ENCODE data around the gene VSX2. TPM values are rescaled to one million over a fixed set of nuclear protein-coding genes. Genes with fewer than 3 reads are reported as not detected.
A peak's percentile ranks its signal among the peaks of the same experiment; 100 is the strongest.
"Not testable (repeated sequence)": the region's sequence is repeated elsewhere in the genome, so short reads cannot be mapped to it uniquely, and the experiment has no call there.

The VSX2 gene
- polyA plus RNA-seq, 4 donors = not detected

GRCh38 chr14:74270382-74271177 lies 31.3 kb downstream of the VSX2 start:
- FAIRE-seq; H3K9me3 ChIP-seq (ENCODE audit: control insufficient read depth in 2 of 2, insufficient read depth in 1 of 2, low read depth in 1 of 2, low read length in 1 of 2): not testable (repeated sequence)
- WGBS, 3 donors = 44 to 67% (median 46%) methylated on average over 14 of the region's 14 CpGs

GRCh38 chr14:74271365-74271764 lies 32.1 kb downstream of the VSX2 start:
- FAIRE-seq = no peak
- 45 to 93% (median 90%) methylated on average over 1 of the region's 1 CpG for WGBS, 3 donors
- Histone ChIP-seq H3K27ac (ENCODE audit: low read depth in 1 of 3, low read length in 2 of 3) (no peak overlapping the region), H3K4me3 (ENCODE audit: low read depth in 1 of 3, low read length in 3 of 3) (no peak overlapping the region), H3K4me1 (ENCODE audit: control insufficient read depth in 3 of 3, insufficient read depth in 2 of 3, low read depth in 1 of 3, low read length in 2 of 3) (no peaks in the 10 kb centered on the region), H3K36me3 (ENCODE audit: control insufficient read depth in 3 of 3, insufficient read depth in 2 of 3, low read depth in 1 of 3, low read length in 3 of 3) (no peaks in the 10 kb centered on the region), H3K9me3 (ENCODE audit: control insufficient read depth in 2 of 2, insufficient read depth in 1 of 2, low read depth in 1 of 2, low read length in 1 of 2) (no peaks in the 10 kb centered on the region), H3K27me3 (ENCODE audit: control insufficient read depth in 3 of 3, insufficient read depth in 3 of 3, low read length in 3 of 3) (peaks cover 0 to 2% (median 0%) of the 10 kb centered on the region in 3 donors)
- no peak for DNase-seq

More at GRCh38 chr14:74270382-74271177, 31.3 kb downstream of the VSX2 start:
- H3K4me3 ChIP-seq (ENCODE audit: low read depth in 1 of 3, low read length in 3 of 3); H3K27me3 ChIP-seq (ENCODE audit: control insufficient read depth in 3 of 3, insufficient read depth in 3 of 3, low read length in 3 of 3); H3K27ac ChIP-seq (ENCODE audit: low read depth in 1 of 3, low read length in 2 of 3); H3K4me1 ChIP-seq (ENCODE audit: control insufficient read depth in 3 of 3, insufficient read depth in 2 of 3, low read depth in 1 of 3, low read length in 2 of 3); H3K36me3 ChIP-seq (ENCODE audit: control insufficient read depth in 3 of 3, insufficient read depth in 2 of 3, low read depth in 1 of 3, low read length in 3 of 3): not testable (repeated sequence)
- DNase-seq = peak in 1 of 2 donors; percentile 34

DNA sequence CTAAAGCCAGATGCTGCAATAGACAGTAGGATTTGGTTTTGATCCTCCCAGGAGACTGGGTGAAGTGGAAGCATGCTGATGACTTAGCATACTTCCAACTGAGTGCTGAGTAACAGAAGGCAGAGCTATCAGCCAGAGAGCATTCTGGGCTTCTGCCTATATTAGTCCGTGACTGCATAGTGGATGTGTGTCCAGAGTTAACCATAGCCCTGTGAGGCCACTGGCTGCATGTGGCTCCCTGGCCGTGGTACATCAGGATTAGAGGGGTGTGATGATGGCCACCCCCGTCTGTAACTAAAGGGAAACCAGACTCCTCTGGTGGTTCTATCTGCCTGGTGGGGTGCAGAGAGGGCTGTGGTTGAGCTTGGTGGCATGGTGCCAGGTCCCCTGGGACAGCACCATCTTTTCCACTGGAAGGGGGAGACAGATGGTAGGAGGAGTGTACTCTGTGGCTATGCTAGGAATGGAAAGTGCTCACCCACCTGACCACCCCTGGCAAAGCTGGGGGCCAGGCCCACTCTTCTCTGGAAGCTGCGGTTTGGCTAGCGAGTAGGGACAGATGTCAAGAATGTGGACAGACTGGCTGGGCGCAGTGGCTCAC lies 36.1 kb downstream of the VSX2 start:
- Histone ChIP-seq H3K9me3 (ENCODE audit: control insufficient read depth in 2 of 2, insufficient read depth in 1 of 2, low read depth in 1 of 2, low read length in 1 of 2) (peaks cover 0 to 23% of the 10 kb centered on the region in 2 donors), H3K4me3 (ENCODE audit: low read depth in 1 of 3, low read length in 3 of 3) (no peak overlapping the region), H3K27ac (ENCODE audit: low read depth in 1 of 3, low read length in 2 of 3) (no peak overlapping the region), H3K36me3 (ENCODE audit: control insufficient read depth in 3 of 3, insufficient read depth in 2 of 3, low read depth in 1 of 3, low read length in 3 of 3) (no peaks in the 10 kb centered on the region), H3K27me3 (ENCODE audit: control insufficient read depth in 3 of 3, insufficient read depth in 3 of 3, low read length in 3 of 3) (no peaks in the 10 kb centered on the region), H3K4me1 (ENCODE audit: control insufficient read depth in 3 of 3, insufficient read depth in 2 of 3, low read depth in 1 of 3, low read length in 2 of 3) (no peaks in the 10 kb centered on the region)
- 61 to 81% (median 63%) methylated on average over 6 of the region's 6 CpGs for WGBS, 3 donors
- FAIRE-seq = no peak
- no peak for DNase-seq

- peaks cover 0 to 18% (median 0%) of the 10 kb centered on the region in 3 donors for H3K36me3 ChIP-seq (ENCODE audit: control insufficient read depth in 3 of 3, insufficient read depth in 2 of 3, low read depth in 1 of 3, low read length in 3 of 3)
- DNase-seq = no peak
- no peak for FAIRE-seq
- WGBS, 3 donors = 78 to 89% (median 82%) methylated on average over 2 of the region's 2 CpGs
- H3K4me3 ChIP-seq (ENCODE audit: low read depth in 1 of 3, low read length in 3 of 3) = no peak overlapping the region
- H3K27me3 ChIP-seq (ENCODE audit: control insufficient read depth in 3 of 3, insufficient read depth in 3 of 3, low read length in 3 of 3) = no peaks in the 10 kb centered on the region
- H3K27ac ChIP-seq (ENCODE audit: low read depth in 1 of 3, low read length in 2 of 3) = no peak overlapping the region
- H3K9me3 ChIP-seq (ENCODE audit: control insufficient read depth in 2 of 2, insufficient read depth in 1 of 2, low read depth in 1 of 2, low read length in 1 of 2) = peaks cover 0 to 30% of the 10 kb centered on the region in 2 donors
- H3K4me1 ChIP-seq (ENCODE audit: control insufficient read depth in 3 of 3, insufficient read depth in 2 of 3, low read depth in 1 of 3, low read length in 2 of 3) = no peaks in the 10 kb centered on the region
Measured at GRCh38 chr14:74278080-74278479, 38.8 kb downstream of the VSX2 start.

DNA sequence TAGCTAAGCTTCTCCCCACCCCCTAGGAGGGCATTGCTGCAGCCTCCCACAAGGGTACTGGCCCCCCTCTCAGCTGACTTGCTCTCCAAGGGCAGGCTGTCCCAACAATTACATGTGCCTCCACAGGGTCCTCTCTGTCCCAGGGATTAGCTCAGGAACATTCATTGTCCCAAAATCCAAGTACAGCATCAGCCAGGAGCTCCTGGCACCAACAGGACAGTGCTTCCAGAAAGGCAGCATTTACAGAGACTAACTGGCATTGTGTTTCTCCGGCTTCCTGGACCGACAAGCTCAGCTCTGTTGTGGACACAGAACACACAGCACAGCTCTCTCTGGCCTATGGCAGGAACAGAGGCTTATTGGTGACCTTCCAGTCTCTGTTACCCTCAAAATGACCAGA lies 41.8 kb downstream of the VSX2 start:
- H3K36me3 ChIP-seq (ENCODE audit: control insufficient read depth in 3 of 3, insufficient read depth in 2 of 3, low read depth in 1 of 3, low read length in 3 of 3) = peaks cover 3 to 32% (median 12%) of the 10 kb centered on the region in 3 donors
- no peak overlapping the region for H3K27ac ChIP-seq (ENCODE audit: low read depth in 1 of 3, low read length in 2 of 3)
- 89 to 96% (median 93%) methylated on average over 2 of the region's 2 CpGs for WGBS, 3 donors
- no peak overlapping the region for H3K4me3 ChIP-seq (ENCODE audit: low read depth in 1 of 3, low read length in 3 of 3)
- peaks cover 0 to 30% of the 10 kb centered on the region in 2 donors for H3K9me3 ChIP-seq (ENCODE audit: control insufficient read depth in 2 of 2, insufficient read depth in 1 of 2, low read depth in 1 of 2, low read length in 1 of 2)
- DNase-seq (no peak), FAIRE-seq (no peak)
- no peaks in the 10 kb centered on the region for H3K27me3 ChIP-seq (ENCODE audit: control insufficient read depth in 3 of 3, insufficient read depth in 3 of 3, low read length in 3 of 3)
- no peaks in the 10 kb centered on the region for H3K4me1 ChIP-seq (ENCODE audit: control insufficient read depth in 3 of 3, insufficient read depth in 2 of 3, low read depth in 1 of 3, low read length in 2 of 3)

DNA sequence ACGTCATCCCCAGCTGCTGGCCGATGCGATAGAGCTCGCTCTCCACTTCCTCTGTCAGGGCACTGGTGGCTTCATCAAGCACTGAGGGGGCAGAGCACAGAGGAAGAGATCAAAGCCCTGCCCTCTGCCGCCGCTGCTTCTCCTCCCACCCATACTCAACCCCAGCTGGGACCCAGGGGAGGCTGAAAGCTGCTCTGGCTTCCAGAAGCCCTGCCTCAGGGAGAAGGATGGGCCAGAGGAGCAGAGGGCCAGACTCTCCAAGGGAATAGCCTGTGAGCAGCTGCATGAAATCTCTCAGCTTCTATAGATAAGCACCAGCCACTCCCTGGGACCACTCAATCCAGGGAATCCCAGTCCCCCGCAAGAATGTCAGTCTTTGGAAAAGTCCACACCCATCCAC lies 47.5 kb downstream of the VSX2 start:
- no peak for FAIRE-seq
- Histone ChIP-seq H3K27ac (ENCODE audit: low read depth in 1 of 3, low read length in 2 of 3) (no peak overlapping the region), H3K9me3 (ENCODE audit: control insufficient read depth in 2 of 2, insufficient read depth in 1 of 2, low read depth in 1 of 2, low read length in 1 of 2) (no peaks in the 10 kb centered on the region), H3K4me1 (ENCODE audit: control insufficient read depth in 3 of 3, insufficient read depth in 2 of 3, low read depth in 1 of 3, low read length in 2 of 3) (no peaks in the 10 kb centered on the region), H3K4me3 (ENCODE audit: low read depth in 1 of 3, low read length in 3 of 3) (no peak overlapping the region), H3K27me3 (ENCODE audit: control insufficient read depth in 3 of 3, insufficient read depth in 3 of 3, low read length in 3 of 3) (no peaks in the 10 kb centered on the region), H3K36me3 (ENCODE audit: control insufficient read depth in 3 of 3, insufficient read depth in 2 of 3, low read depth in 1 of 3, low read length in 3 of 3) (peaks cover 16 to 76% (median 25%) of the 10 kb centered on the region in 3 donors)
- DNase-seq = no peak
- 94 to 97% (median 95%) methylated on average over 7 of the region's 7 CpGs for WGBS, 3 donors

DNA sequence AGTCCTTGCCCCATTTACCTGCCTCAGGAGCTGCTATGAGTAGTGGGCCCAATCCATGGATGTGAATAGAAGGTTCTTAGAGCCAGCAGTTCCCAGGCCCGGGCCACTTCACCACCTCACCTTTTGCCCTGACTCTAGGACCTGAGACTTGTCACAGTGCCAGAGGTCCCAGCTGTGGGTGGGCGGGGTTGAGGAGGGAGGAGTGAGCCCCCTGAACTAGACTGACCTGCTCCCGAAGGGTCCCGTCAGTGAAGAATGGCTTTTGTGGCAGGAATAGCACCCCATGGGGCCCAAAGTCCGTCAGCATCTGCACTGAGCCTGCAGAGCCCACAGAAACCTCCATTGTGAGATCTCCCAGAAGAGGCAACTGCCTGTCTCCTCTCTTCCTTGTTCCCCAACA lies 50.6 kb downstream of the VSX2 start:
- Histone ChIP-seq H3K9me3 (ENCODE audit: control insufficient read depth in 2 of 2, insufficient read depth in 1 of 2, low read depth in 1 of 2, low read length in 1 of 2) (no peaks in the 10 kb centered on the region), H3K36me3 (ENCODE audit: control insufficient read depth in 3 of 3, insufficient read depth in 2 of 3, low read depth in 1 of 3, low read length in 3 of 3) (peaks cover 19 to 83% (median 21%) of the 10 kb centered on the region in 3 donors), H3K4me1 (ENCODE audit: control insufficient read depth in 3 of 3, insufficient read depth in 2 of 3, low read depth in 1 of 3, low read length in 2 of 3) (peaks cover 0 to 12% (median 0%) of the 10 kb centered on the region in 3 donors), H3K27ac (ENCODE audit: low read depth in 1 of 3, low read length in 2 of 3) (no peak overlapping the region), H3K27me3 (ENCODE audit: control insufficient read depth in 3 of 3, insufficient read depth in 3 of 3, low read length in 3 of 3) (no peaks in the 10 kb centered on the region), H3K4me3 (ENCODE audit: low read depth in 1 of 3, low read length in 3 of 3) (no peak overlapping the region)
- no peak for FAIRE-seq
- WGBS, 3 donors = 83 to 85% (median 83%) methylated on average over 5 of the region's 5 CpGs
- DNase-seq = no peak

- 75 to 84% (median 82%) methylated on average over 6 to 7 of the region's 7 CpGs for WGBS, 3 donors
- Histone ChIP-seq H3K36me3 (ENCODE audit: control insufficient read depth in 3 of 3, insufficient read depth in 2 of 3, low read depth in 1 of 3, low read length in 3 of 3) (peaks cover 19 to 88% (median 20%) of the 10 kb centered on the region in 3 donors), H3K27me3 (ENCODE audit: control insufficient read depth in 3 of 3, insufficient read depth in 3 of 3, low read length in 3 of 3) (no peaks in the 10 kb centered on the region), H3K4me1 (ENCODE audit: control insufficient read depth in 3 of 3, insufficient read depth in 2 of 3, low read depth in 1 of 3, low read length in 2 of 3) (peaks cover 0 to 18% (median 0%) of the 10 kb centered on the region in 3 donors), H3K4me3 (ENCODE audit: low read depth in 1 of 3, low read length in 3 of 3) (no peak overlapping the region), H3K27ac (ENCODE audit: low read depth in 1 of 3, low read length in 2 of 3) (no peak overlapping the region), H3K9me3 (ENCODE audit: control insufficient read depth in 2 of 2, insufficient read depth in 1 of 2, low read depth in 1 of 2, low read length in 1 of 2) (no peaks in the 10 kb centered on the region)
- FAIRE-seq (no peak), DNase-seq (no peak)
Measured at GRCh38 chr14:74290415-74290814, 51.2 kb downstream of the VSX2 start.
